Omental fat pad (tissue), 4 donors: ENCODE results near the gene FUBP1. TPM values are rescaled to one million over a fixed set of nuclear protein-coding genes. Genes with fewer than 3 reads are reported as not detected.

Experiments
- ATAC-seq: fragments of 150-250 bp; one replicate; pipeline ENCODE4 v1.9.1; 2016; ENCODE audit warnings: mild to moderate bottlenecking, moderate library complexity; ENCODE audit not compliant: low FRiP score
- DNase-seq: peaks from one replicate; pipeline ENCODE4 v3.0.0-alpha.2; 2019; ENCODE audit warnings: low spot score
- CTCF ChIP-seq, 3 donors: fragments of 450-650 bp; IDR thresholded peaks; one replicate each; pipeline ENCODE4 v1.5.1; 2016 to 2017; ENCODE audit warnings: antibody characterized with exemption in 3 of 3, mild to moderate bottlenecking in 3 of 3, moderate library complexity in 2 of 3
- total RNA-seq, 4 donors: library from RNA; depleted of rRNA; stranded (reverse); fragments of >200 nt; gene quantifications; one replicate each; pipeline ENCODE4 v1.1.0, GENCODE V29; 2016

Gene FUBP1
- total RNA-seq, 4 donors from 2014 or later: 70.2 to 152 (median 94.4) TPM

GRCh38 chr1:77958850-77959249 lies 20.0 kb downstream of the FUBP1 start:
- DNase-seq (no peak), ATAC-seq (no peak)

GRCh38 chr1:77958391-77958790 lies 20.5 kb downstream of the FUBP1 start:
- ATAC-seq (no peak), DNase-seq (no peak)
- no peak for TF ChIP-seq CTCF (IDR thresholded peaks at IDR 0.05)

More at GRCh38 chr1:77958850-77959249, 20.0 kb downstream of the FUBP1 start:
- no peak for TF ChIP-seq CTCF (IDR thresholded peaks at IDR 0.05)

GRCh38 chr1:77956464-77956863 lies 22.4 kb downstream of the FUBP1 start:
- DNase-seq: no peak
- no peak for TF ChIP-seq CTCF (IDR thresholded peaks at IDR 0.05)
- ATAC-seq: no peak

GRCh38 chr1:77955709-77956108 lies 23.2 kb downstream of the FUBP1 start:
- TF ChIP-seq CTCF (IDR thresholded peaks at IDR 0.05): no peak
- ATAC-seq: no peak

GRCh38 chr1:77954521-77954920 lies 24.4 kb downstream of the FUBP1 start:
- TF ChIP-seq CTCF (IDR thresholded peaks at IDR 0.05): no peak
- DNase-seq (no peak), ATAC-seq (no peak)

More at GRCh38 chr1:77955709-77956108, 23.2 kb downstream of the FUBP1 start:
- no peak for DNase-seq

GRCh38 chr1:77953907-77954306 lies 25.0 kb downstream of the FUBP1 start:
- TF ChIP-seq CTCF (IDR thresholded peaks at IDR 0.05): no peak
- ATAC-seq (no peak), DNase-seq (no peak)

- no peak for ATAC-seq
- DNase-seq: no peak
- no peak for TF ChIP-seq CTCF (IDR thresholded peaks at IDR 0.05)
These were observed 27.5 kb downstream of the FUBP1 start for GRCh38 chr1:77951328-77951727.
